Activated CD8-positive, alpha-beta memory T cell treated with anti-CD3 and anti-CD28 coated beads, Interleukin-2, amount 50 U/mL, for 4 hours (primary cell): Measurements from ENCODE around the gene CSTPP1.
"Not testable (repeated sequence)": the region's sequence is repeated elsewhere in the genome, so short reads cannot be mapped to it uniquely, and the experiment has no call there.

Experiments used
- DNase-seq: peaks from one replicate; pipeline ENCODE4 v3.0.0-alpha.2; 2020

The CSTPP1 gene

DNA sequence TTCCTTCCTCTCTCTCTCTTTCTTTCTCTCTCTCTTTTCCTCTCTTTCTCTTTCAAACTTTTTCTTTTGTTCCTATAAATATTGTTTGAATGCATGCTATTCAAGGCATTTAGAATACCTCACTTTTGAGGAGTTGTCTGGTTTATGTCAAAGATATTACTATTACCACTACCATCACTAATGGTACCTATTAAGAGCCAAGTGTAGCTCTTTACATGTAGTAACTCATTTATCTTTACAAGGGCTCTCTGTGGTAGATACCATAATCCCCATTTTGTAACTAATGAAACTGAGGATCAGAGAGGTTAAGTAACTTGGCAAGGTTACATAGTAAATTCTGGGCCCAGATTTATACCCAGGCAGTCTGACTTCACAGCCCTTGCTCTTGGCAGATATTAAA, 116.0 kb downstream of the CSTPP1 start:
- DNase-seq = no peak

GRCh38 chr11:47055534-47055933, 119.0 kb downstream of the CSTPP1 start:
- no peak for DNase-seq

GRCh38 chr11:47056261-47056915, 119.8 kb downstream of the CSTPP1 start:
- no peak for DNase-seq

- no peak for DNase-seq
Measured at GRCh38 chr11:47057365-47057764, 120.8 kb downstream of the CSTPP1 start.

GRCh38 chr11:47060807-47061206, 124.2 kb downstream of the CSTPP1 start:
- no peak for DNase-seq

GRCh38 chr11:47061429-47062178, 125.0 kb downstream of the CSTPP1 start:
- no peak for DNase-seq

GRCh38 chr11:47062736-47063135, 126.2 kb downstream of the CSTPP1 start:
- DNase-seq = no peak

- DNase-seq = no peak
Measured at GRCh38 chr11:47067401-47067800, 130.8 kb downstream of the CSTPP1 start.

- DNase-seq = no peak
Measured at GRCh38 chr11:47070769-47071168, 134.2 kb downstream of the CSTPP1 start.

GRCh38 chr11:47071341-47071740, 134.8 kb downstream of the CSTPP1 start:
- DNase-seq = no peak

DNA sequence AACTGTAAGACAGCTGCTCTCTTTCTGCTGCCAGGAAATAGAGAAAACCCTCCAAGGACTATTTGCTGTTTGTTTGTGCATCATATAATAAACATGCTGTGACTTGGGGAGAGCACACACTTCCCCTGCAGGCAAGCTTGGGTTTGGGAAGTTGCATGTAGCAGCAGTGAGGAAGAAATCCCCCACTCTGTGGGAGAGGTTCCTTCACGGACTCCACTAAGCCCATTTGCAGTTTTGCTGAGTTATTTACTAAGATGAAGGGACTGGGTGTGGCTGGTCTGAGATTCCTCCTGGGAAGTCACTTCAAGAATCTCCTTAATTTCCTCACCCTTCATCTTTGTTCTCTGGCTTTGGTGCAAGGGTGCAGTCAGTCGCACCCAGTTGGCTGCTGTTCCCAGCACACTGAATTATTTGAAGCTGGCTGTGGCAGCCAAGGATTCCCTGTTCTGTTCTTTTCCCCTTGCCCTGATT, 135.3 kb downstream of the CSTPP1 start:
- no peak for DNase-seq

GRCh38 chr11:47078751-47079521, 142.4 kb downstream of the CSTPP1 start:
- no peak for DNase-seq

DNA sequence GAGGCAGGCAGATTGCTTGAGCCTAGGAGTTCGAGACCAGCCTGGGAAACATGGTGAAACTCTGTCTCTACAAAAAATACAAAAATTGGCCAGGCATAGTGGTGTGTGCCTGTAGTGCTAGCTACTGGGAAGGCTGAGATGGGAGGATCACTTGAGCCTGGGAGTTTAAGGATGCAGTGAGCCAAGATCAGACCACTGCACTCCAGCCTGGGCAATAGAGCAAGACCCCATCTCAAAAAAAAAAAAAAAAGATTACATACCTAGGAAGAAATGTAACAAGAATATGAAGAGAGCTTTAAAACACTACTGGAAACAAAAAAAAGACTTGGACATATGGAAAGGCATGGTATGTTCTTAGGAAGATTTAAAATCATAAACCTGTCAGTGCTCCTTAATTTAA, 144.2 kb downstream of the CSTPP1 start:
- DNase-seq = not testable (repeated sequence)

DNA sequence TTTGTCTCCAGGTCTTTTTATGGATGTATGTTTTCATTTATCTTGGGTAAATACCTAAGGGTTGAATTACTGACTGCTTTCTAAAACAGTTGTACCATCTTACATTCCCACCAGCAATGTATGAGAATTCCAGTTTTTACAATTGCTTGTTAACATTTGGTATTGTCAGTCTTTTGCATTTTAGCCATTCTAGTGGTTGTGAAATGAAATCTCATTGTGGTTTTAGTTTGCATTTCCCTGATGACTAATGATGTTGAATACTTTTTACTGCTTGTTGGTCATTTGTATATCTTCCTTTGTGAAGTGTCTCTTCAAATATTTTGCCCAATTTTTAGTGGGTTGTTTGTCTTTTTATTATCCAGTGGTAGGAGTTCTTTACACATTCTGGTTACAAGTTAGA, 147.4 kb downstream of the CSTPP1 start:
- DNase-seq = no peak

DNA sequence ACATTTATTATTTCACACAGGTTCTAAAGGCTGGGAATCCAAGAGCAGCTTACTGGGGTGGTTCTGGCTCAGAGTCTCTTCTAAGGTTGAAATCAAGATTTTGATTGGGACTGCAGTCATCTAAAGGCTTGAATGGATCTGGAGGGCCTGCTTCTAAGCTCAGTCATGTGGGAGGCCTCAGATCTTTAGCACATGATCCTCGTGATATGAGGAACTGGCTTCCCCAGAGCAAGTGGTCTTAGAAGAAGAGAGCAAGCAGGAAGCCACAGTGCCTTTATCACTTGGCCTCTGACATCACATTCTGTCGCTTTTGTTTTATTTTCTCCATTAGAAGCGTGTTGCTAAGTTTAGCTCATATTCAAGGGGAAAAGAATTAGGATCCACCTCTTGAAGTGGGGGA, 151.2 kb downstream of the CSTPP1 start:
- DNase-seq = no peak

- no peak for DNase-seq
Measured at GRCh38 chr11:47093541-47093940, 157.0 kb downstream of the CSTPP1 start.

- DNase-seq = not testable (repeated sequence)
Measured at GRCh38 chr11:47096871-47097270, 160.3 kb downstream of the CSTPP1 start.

DNA sequence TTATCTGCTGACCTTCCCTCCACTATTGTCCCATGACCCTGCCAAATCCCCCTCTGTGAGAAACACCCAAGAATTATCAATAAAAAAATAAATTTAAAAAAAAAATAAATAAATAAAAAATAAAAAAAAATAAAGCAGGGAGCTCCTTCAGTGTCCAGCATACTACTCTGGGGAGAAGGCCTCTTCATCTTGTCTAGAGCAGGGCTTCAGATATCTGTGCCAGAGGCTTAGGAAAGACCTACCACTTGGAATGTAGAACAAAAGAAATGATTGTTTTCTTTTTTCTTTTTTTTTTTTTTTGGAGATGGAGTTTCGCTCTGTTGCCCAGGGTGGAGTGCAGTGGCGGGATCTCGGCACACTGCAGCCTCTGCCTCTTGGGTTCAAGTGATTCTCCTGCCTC, 161.7 kb downstream of the CSTPP1 start:
- DNase-seq = not testable (repeated sequence)

DNA sequence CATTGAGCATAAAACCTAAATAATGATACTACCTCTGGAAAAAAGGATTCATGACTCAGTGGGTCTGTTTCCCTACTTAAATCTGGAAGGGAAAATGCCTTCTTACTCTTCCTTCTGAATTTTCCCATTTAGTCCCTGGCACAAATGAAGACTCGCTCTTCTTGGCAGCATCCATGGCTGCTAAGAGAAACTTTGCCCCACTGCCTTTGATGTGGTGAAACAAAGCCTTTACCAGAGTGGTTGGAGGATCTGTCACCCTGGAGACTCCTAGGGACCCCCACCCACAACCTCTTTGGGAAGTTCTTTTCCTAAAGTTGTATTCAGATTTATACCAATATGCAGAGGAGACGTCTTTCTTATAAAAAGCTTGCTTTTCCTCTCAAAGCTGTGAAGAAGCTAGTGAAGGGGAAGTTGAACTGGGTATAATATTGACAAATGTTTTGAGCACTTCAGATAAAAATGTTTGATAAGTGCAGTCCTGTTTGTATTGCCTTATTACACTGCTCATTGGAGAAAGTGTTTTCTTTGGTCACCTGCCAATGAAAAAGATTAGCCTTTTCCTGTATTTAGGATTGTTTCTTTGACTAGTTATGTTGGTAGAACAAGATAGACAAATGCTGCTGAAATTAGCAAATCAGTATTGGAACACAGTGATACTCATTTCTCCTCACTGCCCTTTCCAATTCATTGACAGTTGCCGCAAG, 162.8 kb downstream of the CSTPP1 start:
- DNase-seq = no peak

GRCh38 chr11:47099918-47100315, 163.4 kb downstream of the CSTPP1 start:
- no peak for DNase-seq

DNA sequence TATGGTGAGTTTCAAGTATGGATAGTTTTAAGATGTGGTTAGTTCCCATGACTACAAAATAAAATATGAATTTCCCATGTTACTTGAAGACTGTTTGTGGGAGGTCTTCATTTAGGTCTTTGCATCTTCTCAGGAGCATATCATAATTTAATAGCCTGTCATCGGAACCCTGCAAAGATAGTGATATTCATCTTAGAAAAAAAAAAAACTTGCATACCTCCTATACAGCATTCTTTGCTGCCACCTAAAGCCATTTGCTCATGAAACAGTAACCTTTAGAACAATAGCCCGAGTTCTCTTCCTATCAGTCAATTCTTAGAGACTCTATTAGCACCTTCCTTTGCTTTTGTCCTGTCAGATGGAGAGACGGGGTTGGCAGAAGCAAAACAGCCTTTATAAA, 164.8 kb downstream of the CSTPP1 start:
- no peak for DNase-seq

- DNase-seq = no peak
Measured at GRCh38 chr11:47104261-47104950, 167.8 kb downstream of the CSTPP1 start.
